ENCODE measurements around the gene NSMCE1. TPM values are rescaled to one million over a fixed set of nuclear protein-coding genes. Genes with fewer than 3 reads are reported as not detected.

NSMCE1 gene
- total RNA-seq: 50.3 and 82.5 TPM in 2 replicates

GRCh38 chr16:27268376-27269299 lies at the start of gene NSMCE1:
Gene NSMCE1, minus strand, starts transcription at chr16:27268772. Its CDS starts 11,202 bp downstream, at chr16:27257570.

GRCh38 chr16:27313422-27314160 lies 45.0 kb upstream of the NSMCE1 start, which contains the start of gene IL4R:
Gene IL4R, plus strand, starts transcription at chr16:27313974. Its CDS starts 26,230 bp downstream, at chr16:27340204.

GRCh38 chr16:27203507-27204311 lies 64.9 kb downstream of the NSMCE1 start, which contains the start of gene KDM8:
Gene KDM8, plus strand, starts transcription at chr16:27203526. Its CDS starts 6,598 bp downstream, at chr16:27210124.

Other genes with a start within 250 kb of the NSMCE1 start
- not detected in 2 replicates for gene C16orf82, start 201.8 kb downstream of the NSMCE1 start, total RNA-seq
- 2.4 and 3.2 TPM in 2 replicates for gene KDM8, start 65.2 kb downstream of the NSMCE1 start, total RNA-seq
- gene IL4R, start 45.2 kb upstream of the NSMCE1 start, total RNA-seq: 25.9 and 46.7 TPM in 2 replicates
- gene IL21R, start 133.4 kb upstream of the NSMCE1 start, total RNA-seq: 0.09 and 0.28 TPM in 2 replicates

All from endothelial cell of coronary artery (primary cell).